Activated CD8-positive, alpha-beta memory T cell treated with anti-CD3 and anti-CD28 coated beads, Interleukin-2, amount 50 U/mL, for 48 hours (primary cell): ENCODE measurements around the gene HSP90AB1.

ENCODE experiments used
- DNase-seq: peaks from one replicate; pipeline ENCODE4 v3.0.0-alpha.2; 2020

HSP90AB1 gene

DNA sequence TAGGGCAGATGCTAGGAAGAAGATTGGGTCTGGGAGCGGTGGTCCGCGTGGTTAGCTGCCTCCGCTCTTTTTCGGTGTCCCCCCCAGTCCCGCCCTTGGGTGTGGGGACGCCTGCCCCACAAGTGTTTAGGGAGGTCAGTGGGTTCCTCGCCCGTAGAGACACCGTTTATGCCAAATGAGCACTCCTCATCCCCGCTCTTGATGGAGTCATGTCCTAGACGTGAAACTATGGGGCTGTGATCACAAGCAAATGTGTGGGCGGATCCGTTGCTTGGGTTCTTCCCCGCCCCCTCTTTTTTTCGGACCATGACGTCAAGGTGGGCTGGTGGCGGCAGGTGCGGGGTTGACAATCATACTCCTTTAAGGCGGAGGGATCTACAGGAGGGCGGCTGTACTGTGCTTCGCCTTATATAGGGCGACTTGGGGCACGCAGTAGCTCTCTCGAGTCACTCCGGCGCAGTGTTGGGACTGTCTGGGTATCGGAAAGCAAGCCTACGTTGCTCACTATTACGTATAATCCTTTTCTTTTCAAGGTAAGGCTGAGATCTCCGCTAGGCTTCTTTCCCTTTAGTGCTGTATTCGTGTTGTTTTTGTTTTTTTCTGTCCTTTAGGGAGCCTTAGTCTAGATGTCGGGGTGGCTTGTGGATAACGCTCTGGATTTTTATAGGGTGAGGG, at the start of gene HSP90AB1:
Gene HSP90AB1 (plus strand): TSS at position 439 of the 675 bp plus-strand sequence. CDS start 1,529 bp downstream, outside the sequence.
- DNase-seq = peak; percentile 98

DNA sequence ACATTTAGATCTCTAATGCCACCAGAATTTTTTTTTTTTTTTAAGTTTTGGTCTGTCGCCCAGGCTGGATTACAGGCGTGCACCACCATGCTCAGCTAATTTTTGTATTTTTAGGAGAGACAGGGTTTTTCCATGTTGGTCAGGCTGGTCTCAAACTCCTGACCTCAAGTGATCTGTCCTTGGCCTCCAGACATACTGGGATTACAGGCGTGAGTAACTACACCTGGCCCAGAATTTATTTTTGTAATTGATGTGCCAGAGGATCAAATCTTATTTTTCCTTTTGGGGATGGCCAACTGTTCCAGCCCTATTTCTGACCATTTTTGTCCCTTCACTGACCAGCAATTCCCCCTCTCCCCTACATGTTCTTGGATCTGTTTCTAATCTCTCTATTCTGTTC, 48.2 kb upstream of the HSP90AB1 start:
- DNase-seq = no peak

DNA sequence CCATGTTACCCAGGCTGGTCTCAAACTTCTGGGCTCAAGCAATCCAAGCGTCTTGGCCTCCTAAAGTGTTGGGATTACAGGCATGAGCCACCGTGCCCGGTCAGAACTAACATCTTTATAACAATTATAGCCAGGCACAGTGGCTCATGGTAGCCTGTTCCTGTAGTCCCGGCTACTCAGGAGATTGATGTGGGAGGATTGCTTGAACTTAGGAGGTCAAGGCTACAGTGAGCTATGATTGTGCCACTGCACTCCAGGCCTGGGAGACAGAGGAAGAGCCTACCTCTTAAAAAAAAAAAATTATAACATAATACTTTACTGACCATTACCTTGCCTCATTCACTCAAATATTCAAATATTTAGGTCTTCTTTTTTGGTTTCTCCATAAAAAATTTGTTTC, 47.0 kb upstream of the HSP90AB1 start:
- DNase-seq = no peak

DNA sequence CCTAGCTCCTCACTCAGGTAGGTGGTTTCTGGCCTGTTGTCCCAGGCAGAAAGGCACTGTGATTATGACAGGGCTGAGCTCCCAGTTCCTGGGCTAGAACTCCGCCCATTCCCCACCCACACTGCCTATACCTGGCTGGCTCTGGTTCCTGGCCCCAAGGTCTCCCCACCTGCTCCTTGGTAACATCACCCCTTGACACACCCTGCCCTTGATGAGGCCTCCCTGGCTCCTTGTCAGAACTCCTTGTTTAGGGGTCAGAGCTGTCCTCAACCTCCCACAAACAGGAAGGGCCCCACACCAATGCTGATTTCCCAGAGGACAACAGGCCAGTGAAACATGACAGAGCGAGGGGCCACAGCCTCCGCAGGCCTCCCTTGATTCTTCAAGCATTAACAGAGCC, 45.7 kb upstream of the HSP90AB1 start:
- DNase-seq = no peak

DNA sequence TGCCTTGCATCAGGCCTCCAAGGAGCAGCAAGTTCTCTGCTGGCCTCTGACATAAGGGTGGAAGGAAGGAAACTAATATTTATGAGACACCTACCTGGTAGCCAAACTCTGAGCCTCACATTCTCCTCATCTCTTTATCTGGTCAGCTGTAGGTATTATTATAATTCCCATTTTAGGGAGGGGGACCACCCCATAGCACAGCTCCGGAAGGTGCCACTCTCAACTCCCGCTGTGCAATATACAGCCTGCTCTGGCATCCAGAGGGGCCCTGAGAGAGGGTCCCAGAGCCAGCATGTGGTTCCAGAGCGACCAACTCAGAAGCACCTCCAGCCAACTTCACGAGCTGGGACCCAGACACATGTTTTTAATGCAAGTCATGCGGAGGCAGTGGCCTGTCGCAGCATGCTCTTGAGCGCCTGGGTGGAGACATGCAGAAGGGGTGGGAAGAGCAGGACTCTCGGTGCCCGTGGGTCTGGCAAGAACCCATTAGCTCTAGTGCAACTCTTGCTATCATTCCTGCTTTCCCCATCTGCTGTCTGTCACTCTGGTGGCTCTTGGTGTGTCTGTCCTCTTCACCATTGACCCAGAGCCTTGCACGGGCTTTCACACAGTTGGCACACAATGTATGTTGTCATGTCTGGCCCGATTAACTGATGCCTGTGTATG, 45.1 kb upstream of the HSP90AB1 start:
- no peak for DNase-seq

DNA sequence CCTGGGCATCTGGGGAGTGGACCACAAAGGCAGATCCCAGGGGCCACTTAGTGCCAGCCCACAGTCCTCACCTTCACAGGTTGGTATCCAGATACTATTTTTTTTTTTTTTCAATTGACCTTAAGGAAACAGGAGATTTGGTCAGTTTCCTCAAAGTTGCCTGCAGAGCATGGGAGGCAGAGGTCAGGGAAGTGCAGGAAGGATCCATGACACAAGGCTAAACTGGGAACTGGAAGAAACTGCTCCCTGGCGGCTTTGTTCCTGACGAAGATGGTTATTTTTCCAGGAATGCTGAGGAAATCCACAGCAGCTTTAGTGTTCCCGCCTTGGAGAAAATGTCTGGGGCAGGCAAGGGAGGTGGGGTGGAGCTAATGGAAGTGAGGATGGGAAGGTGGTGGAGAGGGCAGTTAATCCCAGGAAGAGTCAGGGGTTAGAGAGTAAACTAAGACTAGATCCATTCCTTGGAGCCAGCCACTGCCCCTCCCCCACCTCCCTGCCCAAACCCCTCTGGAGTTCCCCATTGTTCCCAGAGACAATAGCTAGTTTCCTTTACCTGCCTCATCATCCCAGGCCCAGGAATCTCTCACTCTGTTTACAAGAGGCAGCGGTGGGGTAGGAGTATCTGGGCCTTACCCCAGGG, 44.4 kb upstream of the HSP90AB1 start:
- DNase-seq = no peak

DNA sequence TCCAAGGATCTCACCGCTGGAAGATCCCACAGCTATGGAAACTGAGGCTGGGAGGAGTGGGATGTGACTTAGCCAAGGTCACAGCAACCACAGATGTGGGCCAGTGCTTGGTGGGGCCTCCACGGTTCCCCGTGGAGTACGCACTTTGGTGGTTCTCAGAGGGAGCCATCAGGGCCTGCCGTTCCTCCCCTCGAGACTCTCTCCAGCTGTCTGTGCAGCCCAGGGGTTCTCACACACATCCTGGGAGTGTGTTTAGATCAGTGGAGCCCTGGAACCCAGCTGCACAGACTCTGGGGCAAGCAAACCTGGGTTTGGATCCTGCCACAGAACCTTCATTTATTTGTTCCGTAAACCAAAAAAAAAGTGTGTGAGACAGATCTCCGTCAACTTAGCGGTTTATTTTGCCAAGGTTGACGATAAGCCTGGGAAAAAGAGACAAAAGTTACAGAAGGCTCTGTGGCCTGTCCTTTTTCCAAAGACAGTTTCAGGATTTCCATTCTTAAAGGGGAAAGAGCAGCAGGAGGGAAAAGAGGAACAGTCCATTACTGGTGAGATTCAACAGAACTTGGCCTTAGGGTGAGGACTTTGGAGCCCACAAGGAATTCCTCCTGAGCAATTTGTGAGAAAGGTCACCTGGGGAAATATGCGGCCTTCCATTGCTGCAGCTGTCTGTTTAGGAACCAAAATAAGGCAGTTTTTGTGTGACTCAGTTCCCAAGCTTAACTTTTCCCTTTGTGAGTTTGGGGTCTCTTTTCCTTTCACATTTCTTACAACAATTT, 43.7 kb upstream of the HSP90AB1 start:
- DNase-seq = no peak

DNA sequence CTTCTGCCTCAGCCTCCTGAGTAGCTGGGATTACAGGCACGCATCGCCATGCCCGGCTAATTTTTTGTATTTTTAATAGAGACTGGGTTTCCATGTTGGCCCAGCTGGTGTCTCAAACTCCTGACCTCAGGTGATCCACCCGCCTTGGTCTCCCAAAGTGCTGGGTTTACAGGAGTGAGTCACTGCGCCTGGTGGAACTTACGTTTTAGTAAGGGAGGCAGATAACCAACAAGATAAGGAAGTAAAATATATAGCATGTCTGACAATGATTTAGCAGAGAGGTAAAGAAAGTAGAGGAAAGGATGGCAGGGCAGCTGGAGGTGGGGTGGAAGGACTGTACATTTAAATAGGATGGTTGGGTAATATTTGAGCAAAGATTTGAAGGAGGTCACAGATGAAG, 42.9 kb upstream of the HSP90AB1 start:
- no peak for DNase-seq

DNA sequence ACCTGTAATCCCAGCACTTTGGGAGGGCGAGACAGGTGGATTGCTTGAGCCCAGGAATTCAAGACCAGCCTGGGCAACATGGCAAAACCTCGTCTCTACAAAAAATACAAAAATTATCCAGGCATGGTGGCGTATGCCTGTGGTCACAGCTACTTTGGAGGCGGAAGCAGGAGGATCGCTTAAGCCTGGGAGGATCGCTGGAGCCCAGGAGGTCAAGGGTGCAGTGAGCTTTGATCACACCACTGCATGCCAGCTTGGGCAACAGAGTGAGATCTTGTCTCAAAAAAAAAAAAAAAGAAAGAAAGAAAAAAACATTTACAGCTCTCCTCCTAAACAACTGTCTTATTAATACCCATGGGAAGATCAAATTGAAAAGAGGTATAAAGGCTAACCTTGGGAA, 38.9 kb upstream of the HSP90AB1 start:
- DNase-seq = no peak

DNA sequence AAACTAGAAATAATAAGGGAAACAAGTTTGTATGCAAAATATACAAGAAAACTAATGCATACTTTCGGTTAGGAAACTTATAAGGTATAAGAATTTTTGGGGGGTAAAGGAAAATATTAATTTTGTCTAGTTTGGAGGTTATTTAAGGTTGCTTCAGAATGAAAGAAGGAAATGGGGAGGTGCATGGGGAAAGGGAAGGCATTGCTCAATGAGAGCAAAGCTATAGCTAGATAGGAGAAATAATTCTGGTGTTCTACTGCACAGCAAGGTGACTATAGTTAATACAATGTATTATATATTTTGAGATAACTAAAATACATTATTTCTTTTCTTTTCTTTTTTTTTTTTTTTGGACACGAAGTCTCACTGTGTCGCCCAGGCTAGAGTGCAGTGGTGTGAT, 35.6 kb upstream of the HSP90AB1 start:
- no peak for DNase-seq

DNA sequence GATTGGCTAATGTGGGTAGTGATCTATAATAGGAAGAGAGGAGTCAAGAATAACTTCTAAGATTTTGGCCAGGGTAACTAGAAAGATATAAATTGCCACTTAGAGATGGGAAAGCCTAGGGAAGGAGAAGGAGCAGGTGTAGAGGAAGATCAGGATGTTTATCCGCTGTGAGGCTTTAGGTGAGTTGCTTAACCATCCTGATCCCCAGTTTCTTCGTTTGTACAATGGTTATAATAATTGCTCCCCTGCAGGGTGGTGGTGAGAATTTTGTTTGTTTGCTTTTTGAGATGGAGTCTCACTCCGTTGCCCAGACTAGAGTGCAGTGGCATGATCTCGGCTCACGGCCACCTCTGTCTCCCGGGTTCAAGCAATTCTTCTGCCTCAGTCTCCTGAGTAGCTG, 32.6 kb upstream of the HSP90AB1 start:
- DNase-seq = no peak

DNA sequence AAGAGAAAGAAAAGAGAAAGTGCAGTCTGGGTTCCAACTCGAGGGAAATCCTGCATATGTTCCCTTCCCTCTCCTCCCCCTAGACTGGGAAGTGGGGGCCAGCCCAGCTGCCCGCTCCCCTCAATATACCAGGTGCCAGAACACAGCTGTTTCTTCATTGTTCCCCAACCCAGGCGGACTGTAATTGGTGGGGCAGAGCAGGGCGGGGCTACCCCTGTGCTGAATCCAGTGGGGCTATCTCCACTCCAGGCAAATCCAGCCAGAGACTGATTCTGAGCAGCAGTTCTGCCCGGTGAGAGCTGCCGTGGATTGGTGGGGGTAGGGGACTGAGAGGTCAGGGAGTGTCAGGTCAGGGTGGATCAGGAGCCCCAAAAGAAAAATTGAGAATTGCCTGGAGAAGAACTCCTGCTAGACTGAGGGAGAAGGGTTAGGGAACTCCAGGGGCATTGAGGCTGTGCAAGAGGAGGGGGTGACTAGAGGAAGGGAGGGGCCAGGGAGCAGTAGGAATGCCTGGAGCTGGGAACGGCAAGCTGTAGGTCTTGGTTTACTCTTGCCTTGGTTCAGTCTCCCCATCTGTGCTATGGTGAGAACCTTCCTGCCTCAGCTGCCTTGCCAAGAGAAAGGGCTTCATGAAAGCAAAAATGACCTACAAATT, 30.1 kb upstream of the HSP90AB1 start, which contains the start of gene MYMX:
Gene MYMX (plus strand): TSS at position 250 of the 655 bp plus-strand sequence. CDS start 546 bp downstream, outside the sequence.
- no peak for DNase-seq

DNA sequence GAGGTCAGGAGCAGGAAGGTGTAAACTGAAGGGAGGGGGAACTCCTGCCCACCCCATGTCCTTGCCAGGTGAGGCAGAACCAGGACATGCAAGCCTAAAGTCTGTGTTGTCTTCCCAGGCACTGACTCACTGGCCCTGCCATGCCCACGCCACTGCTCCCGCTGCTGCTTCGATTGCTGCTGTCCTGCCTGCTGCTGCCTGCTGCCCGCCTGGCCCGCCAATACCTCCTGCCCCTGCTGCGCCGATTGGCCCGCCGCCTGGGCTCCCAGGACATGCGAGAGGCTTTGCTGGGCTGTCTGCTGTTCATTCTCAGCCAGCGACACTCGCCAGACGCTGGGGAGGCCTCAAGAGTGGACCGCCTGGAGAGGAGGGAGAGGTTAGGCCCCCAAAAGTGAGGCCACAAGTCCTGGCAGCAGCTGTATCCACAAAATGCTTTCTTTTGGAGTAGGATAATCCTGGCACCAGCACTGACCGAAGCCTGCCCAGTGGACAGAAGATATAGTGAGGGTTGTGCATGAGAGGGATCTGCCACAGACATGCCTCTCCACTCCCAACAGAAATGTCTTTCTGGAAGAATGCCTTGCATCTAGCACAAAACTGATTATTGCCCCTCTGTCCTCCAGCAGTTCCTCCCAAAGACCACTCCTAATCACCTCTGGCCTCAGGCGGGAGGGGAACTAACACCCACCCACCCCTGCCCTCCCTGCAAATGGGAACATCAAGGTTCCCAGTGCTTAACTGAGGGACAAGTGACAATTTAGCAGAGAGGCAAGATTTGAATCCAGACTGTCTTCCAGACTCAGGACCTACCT, 29.4 kb upstream of the HSP90AB1 start:
- DNase-seq = no peak

DNA sequence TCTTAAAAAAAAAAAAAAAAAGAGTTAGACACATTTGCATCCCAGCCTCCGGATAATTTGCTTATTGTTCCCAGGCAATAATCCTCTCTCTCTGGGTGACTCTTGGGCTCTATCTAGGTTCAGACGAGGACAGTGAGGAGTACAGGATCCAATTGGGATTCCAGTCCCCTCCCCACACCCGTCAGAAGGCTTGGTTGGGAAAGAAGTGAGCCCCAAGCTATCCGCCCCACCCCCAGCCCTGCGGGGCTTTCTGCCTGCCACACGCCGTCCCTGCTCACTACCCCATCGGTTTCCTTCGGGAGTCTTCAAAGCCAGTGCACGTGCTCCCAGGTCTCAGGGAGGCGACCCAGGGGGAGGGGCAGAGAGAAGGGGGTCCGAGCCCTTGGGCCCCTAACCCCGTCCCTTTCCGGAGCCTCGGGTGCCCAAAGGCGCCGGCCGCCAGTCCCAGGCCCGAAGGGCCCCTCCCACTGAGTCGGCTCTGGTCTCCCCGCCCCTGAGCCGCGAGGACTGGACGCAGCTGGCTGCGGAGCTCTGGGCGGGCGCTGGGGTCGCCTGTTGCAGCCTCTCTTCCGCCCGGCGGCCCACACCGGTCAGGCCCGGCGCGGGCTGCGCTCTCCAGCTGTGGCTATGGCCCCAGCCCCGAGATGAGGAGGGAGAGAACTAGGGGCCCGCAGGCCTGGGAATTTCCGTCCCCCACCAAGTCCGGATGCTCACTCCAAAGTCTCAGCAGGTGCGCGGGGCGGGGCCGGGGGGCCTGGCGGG, 27.7 kb upstream of the HSP90AB1 start:
- DNase-seq = peak; percentile 71

DNA sequence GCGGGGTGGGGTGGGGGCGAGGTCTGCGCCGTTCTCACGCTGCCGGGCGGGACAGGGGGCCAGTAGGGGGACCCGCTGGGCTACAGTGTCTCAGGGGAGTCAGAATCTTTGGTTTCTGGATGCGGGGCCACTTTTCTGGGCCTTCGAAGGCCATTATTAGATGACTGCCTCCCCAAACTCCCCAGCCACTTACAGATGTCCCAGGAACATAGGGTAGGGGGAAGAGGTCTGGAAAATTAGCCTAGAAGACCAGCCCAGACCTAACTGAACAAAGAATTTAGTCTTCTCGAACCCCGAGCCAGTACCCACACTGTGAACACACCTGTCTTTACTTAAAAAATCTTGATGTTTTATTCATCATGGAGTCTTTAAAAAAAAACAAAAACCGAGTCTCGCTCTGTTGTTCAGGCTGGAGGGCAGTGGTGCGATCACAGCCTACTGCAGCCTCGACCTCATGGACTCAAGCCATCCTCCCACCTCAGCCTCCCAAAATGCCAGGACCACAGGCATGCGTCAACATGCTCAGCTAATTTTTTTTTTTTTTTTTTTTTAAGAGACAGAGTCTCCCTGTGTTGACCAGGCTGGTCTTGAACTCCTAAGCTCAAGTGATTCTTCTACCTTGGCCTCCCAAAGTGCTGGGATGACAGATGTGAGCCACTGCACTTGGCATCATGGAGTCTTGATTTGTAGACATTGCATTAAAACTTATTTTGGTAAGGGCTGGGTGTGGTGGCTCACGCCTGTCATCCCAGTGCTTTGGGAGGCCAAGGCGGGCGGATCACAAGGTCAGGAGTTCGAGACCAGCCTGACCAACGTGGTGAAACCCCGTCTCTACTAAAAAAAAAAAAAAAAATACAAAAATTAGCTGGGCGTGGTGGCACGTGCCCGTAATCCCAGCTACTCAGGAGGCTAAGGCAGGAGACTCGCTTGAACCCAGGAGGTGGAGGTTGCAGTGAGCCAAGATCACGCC, 26.8 kb upstream of the HSP90AB1 start:
- no peak for DNase-seq

DNA sequence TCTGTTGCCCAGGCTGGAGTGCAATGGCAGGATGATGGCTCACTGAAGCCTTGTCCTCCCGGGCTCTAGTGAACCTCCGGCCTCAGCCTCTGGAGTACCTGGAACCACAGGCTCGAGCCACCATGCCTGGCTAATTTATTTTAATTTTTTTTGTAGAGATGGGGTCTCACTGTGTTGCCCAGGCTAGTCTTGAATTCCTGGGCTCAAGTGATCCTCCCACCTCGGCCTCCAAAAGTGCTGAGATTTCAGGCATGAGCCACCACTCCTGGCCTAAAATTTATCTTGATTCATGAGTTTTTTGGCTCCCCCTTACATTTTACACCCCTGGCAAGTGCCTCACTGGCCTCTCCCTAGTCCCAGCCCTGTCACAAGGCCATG, 26.0 kb upstream of the HSP90AB1 start:
- DNase-seq = no peak

DNA sequence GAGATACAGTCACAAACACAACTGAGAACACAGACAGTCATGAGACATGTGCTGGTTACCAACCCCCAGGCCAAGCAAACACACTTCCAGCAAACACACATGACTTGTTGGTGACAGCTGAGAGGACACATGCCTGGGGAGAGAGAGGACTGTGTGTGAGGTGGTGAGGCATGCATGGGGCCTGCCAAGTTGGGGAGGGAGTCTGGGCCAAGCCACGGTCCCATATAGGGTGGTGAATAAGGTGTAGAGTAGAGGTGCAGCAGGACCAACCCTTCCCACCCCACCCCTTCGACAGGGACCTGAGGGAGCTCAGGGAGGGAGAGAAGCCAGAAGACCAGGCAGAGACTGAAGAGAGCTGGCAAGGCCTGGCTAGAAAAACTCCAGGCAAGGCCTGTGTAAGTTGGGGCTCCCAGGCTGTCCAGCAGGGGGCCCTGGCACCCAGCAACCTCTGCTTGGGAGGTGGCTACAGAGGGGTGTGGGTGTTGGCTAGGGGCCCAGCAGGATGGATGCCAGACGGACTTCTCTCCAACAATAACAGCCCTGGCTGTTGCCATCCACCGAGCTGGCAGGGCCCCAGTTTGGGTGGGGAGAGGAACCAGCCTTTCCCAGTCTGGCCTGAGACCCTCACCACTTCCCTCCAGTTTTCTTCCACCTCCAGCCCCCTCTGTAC, 25.5 kb upstream of the HSP90AB1 start:
- peak; percentile 84 for DNase-seq

DNA sequence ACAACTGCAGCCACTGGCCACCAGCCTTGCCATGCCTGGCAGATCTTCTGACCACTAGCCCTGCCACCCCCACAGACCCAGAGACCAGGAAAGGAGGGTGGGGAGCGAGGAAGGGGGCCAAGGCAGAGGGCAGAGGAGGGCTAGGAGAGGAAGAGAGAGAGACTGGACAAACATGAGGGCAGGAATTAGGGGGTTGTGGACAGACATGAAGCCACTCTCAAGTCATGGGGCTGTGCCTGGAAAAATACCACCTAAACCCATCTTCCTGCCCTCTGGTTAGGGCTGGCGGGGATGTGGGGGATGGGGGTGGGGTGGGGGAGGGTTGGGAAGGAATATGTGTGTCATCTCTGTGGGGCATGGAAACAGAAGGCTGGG, 25.0 kb upstream of the HSP90AB1 start:
- no peak for DNase-seq
